Endothelial cell of umbilical vein (primary cell): ENCODE results near the gene KSR1. TPM values are rescaled to one million over a fixed set of nuclear protein-coding genes. Genes with fewer than 3 reads are reported as not detected.

Source experiments
- BruUV-seq: library from RNA; stranded (reverse); fragments of 400-500 nt; replicated peaks from 2 replicates; lab custom pipeline; 2021; lab: Mats Ljungman, UMichigan
- CTCF ChIA-PET: fragments of 300-600, 350-600 bp; sonication (Branson Sonifier 250); formaldehyde crosslinking; loops from one replicate; lab custom pipeline; 2021; ENCODE audit warnings: antibody characterized with exemption, inconsistent platforms; lab: Charles Lee
- POLR2A ChIA-PET: fragments of 300-600, 350-600 bp; sonication (Branson Sonifier 250); formaldehyde crosslinking; loops from one replicate; lab custom pipeline; 2021; ENCODE audit warnings: antibody characterized with exemption, inconsistent platforms; lab: Charles Lee
- DNase-seq: peaks from one replicate; pipeline ENCODE4 v3.0.0-alpha.2; 2011; ENCODE audit warnings: low read depth, low spot score
- FAIRE-seq: peaks from 2 replicates; lab custom pipeline; 2011; peaks lifted over from hg19 to GRCh38; lab: Jason Lieb, UNC
- H2AFZ ChIP-seq: 2 replicates; pipeline ENCODE4 v1.6.0; 2012; ENCODE audit warnings: low read depth, low read length, control low read depth, inconsistent platforms
- H3K27ac ChIP-seq: 2 replicates; pipeline ENCODE4 v1.5.1; 2011; ENCODE audit warnings: low read depth, mild to moderate bottlenecking, control low read depth, low read length, moderate library complexity; ENCODE audit not compliant: insufficient read depth
- H3K27me3 ChIP-seq, 2 experiments: 2 replicates each; pipeline versions ENCODE4 v1.6.0 to v1.6.1; 2011; ENCODE audit warnings: low read length in 2 of 2, mixed read lengths in 1 of 2; ENCODE audit not compliant: control insufficient read depth in 2 of 2, insufficient read depth in 2 of 2
- H3K36me3 ChIP-seq, 2 experiments: 2 replicates in 1 of 2; 3 replicates in 1 of 2; pipeline ENCODE4 v1.5.1; 2011; ENCODE audit warnings: low read length in 2 of 2, mild to moderate bottlenecking in 1 of 2, moderate library complexity in 1 of 2; ENCODE audit not compliant: control insufficient read depth in 2 of 2, insufficient read depth in 2 of 2; ENCODE audit errors: extremely low read depth in 1 of 2
- H3K4me1 ChIP-seq: 3 replicates; pipeline ENCODE4 v1.5.1; 2011; ENCODE audit warnings: mild to moderate bottlenecking, low read length; ENCODE audit not compliant: control insufficient read depth, insufficient read depth; ENCODE audit errors: extremely low read depth
- H3K4me2 ChIP-seq: 2 replicates; pipeline ENCODE4 v1.6.1; 2011; ENCODE audit warnings: low read length, control low read depth, mixed read lengths; ENCODE audit not compliant: insufficient read depth
- H3K4me3 ChIP-seq, 3 experiments: fragments of 200-600 bp in 1 of 3; sonication (generic), shearing (Covaris generic) in 1 of 3; replicated peaks in 1 of 3; 2 replicates each; pipeline ENCODE4 v1.5.1; 2011 to 2016; ENCODE audit warnings: control low read depth in 3 of 3, low read length in 3 of 3, mild to moderate bottlenecking in 2 of 3, inconsistent platforms in 1 of 3, low read depth in 1 of 3, moderate library complexity in 1 of 3; ENCODE audit not compliant: insufficient read depth in 1 of 3
- H3K79me2 ChIP-seq: 2 replicates; pipeline ENCODE4 v1.6.0; 2012; ENCODE audit warnings: low read length, inconsistent platforms; ENCODE audit not compliant: control insufficient read depth, insufficient read depth
- H3K9ac ChIP-seq: replicated peaks from 2 replicates; pipeline ENCODE3; 2011; ENCODE audit warnings: low read length, control low read depth; ENCODE audit not compliant: insufficient read depth; ENCODE audit errors: extremely low read depth
- H3K9me1 ChIP-seq: replicated peaks from 3 replicates; pipeline ENCODE4 v1.6.0; 2011; ENCODE audit warnings: mild to moderate bottlenecking, low read length; ENCODE audit not compliant: control insufficient read depth, insufficient read depth; ENCODE audit errors: extremely low read depth
- H3K9me3 ChIP-seq: replicated peaks from 2 replicates; pipeline ENCODE4 v1.5.1; 2012; ENCODE audit warnings: low read length, inconsistent platforms; ENCODE audit not compliant: control insufficient read depth, insufficient read depth
- H4K20me1 ChIP-seq: replicated peaks from 2 replicates; pipeline ENCODE3; 2011; ENCODE audit warnings: mild to moderate bottlenecking, low read length; ENCODE audit not compliant: control insufficient read depth, insufficient read depth; ENCODE audit errors: extremely low read depth
- CTCF ChIP-seq, 2 donors: IDR thresholded peaks; 1 replicate in 1 of 2; 2 replicates in 1 of 2; pipeline ENCODE4 v1.5.1; 2011; ENCODE audit warnings: low read length in 2 of 2, mild to moderate bottlenecking in 2 of 2, moderate library complexity in 2 of 2, control low read depth in 1 of 2, inconsistent platforms in 1 of 2, low read depth in 1 of 2; ENCODE audit not compliant: insufficient read depth in 1 of 2; ENCODE audit errors: extremely low read depth in 1 of 2
- EZH2 ChIP-seq: IDR thresholded peaks from 2 replicates; pipeline ENCODE4 v1.6.1; 2012; ENCODE audit warnings: borderline replicate concordance, low read depth, mild to moderate bottlenecking, moderate library complexity, low read length, inconsistent platforms; ENCODE audit not compliant: severe bottlenecking
- FOS ChIP-seq: IDR thresholded peaks from 2 replicates; pipeline ENCODE4 v1.6.1; 2011; ENCODE audit warnings: mild to moderate bottlenecking, low read length, moderate library complexity, borderline replicate concordance; ENCODE audit not compliant: insufficient read depth
- GATA2 ChIP-seq: IDR thresholded peaks from 2 replicates; pipeline ENCODE4 v1.7.0; 2011; ENCODE audit warnings: low read depth, mild to moderate bottlenecking, moderate library complexity, mixed read lengths, low read length; ENCODE audit not compliant: insufficient read length, insufficient read depth
- JUN ChIP-seq: IDR thresholded peaks from 2 replicates; pipeline ENCODE4 v1.6.1; 2011; ENCODE audit warnings: borderline replicate concordance, low read depth; ENCODE audit not compliant: insufficient read length, insufficient read depth
- MAX ChIP-seq: IDR thresholded peaks from 2 replicates; pipeline ENCODE4 v1.6.1; 2011; ENCODE audit not compliant: insufficient read depth, insufficient read length
- MYC ChIP-seq: IDR thresholded peaks from one replicate; pipeline ENCODE4 v1.6.1; 2011; ENCODE audit warnings: mild to moderate bottlenecking, low read depth, low read length
- POLR2A ChIP-seq: IDR thresholded peaks from 2 replicates; pipeline ENCODE4 v1.6.1; 2012; ENCODE audit warnings: low read depth, mild to moderate bottlenecking, control low read depth, low read length
- POLR2AphosphoS5 ChIP-seq: IDR thresholded peaks from 2 replicates; pipeline ENCODE4 v1.6.1; 2012; ENCODE audit warnings: low read depth, mild to moderate bottlenecking, control low read depth, low read length, moderate library complexity; ENCODE audit not compliant: insufficient read depth
- dilution Hi-C: fragments of 300-500 bp; cut with MboI; formaldehyde crosslinking; loops from one replicate; pipeline ENCODE4 v1.15.0; 2019; ENCODE audit warnings: low sequenced_read_pairs; ENCODE audit not compliant: extremely low pct_ligation_motif_present
- intact Hi-C: fragments of 100-400 bp; cut with micrococcal nuclease; formaldehyde crosslinking; loops from one replicate; pipeline ENCODE4 v1.10.0; 2022
- polyA plus RNA-seq, 4 experiments: library from polyadenylated mRNA; depleted of rRNA in 3 of 4; stranded (reverse) in 3 of 4; unstranded in 1 of 4; fragments of >200 nt; gene quantifications; 2 replicates each; pipeline versions ENCODE4 v1.2.1 to v1.2.3, GENCODE V29; 2011 to 2012; ENCODE audit warnings: missing spikeins in 1 of 4
- total RNA-seq: library from RNA; stranded (reverse); gene quantifications from 2 replicates; pipeline ENCODE4 v1.2.3, GENCODE V29; 2021

KSR1 gene
- total and polyA plus RNA-seq, 2 donors (not counting 3 experiments of a cell fraction or from before 2014, with no cell fraction given), result 35.4 to 80.2 TPM

GRCh38 chr17:27523712-27524111, 67.5 kb downstream of the KSR1 start:
- H3K27me3 ChIP-seq, result no peaks in the 10 kb centered on the region
- TF ChIP-seq EZH2, result no peak
- TF ChIP-seq GATA2, result no peak
- no peak for TF ChIP-seq FOS
- no peak for TF ChIP-seq JUN
- no peak for TF ChIP-seq POLR2AphosphoS5
- TF ChIP-seq MAX, result no peak
- TF ChIP-seq MYC, result no peak
- no peak for TF ChIP-seq POLR2A
- no peak for TF ChIP-seq CTCF (IDR thresholded peaks at IDR 0.05; ENCODE audit: extremely low read depth in 1 of 2, insufficient read depth in 1 of 2, low read depth in 1 of 2, low read length in 2 of 2)
- peaks cover 6% of the 10 kb centered on the region for H3K4me1 ChIP-seq
- dilution Hi-C loops (no loop called here), intact Hi-C loops (loop anchor here (5.0 kb wide), 1 partner anchor 41 kb away; no protein-coding TSS in a partner anchor)
- ChIA-PET CTCF (interaction anchor here (1.0 to 1.3 kb wide), 2 partner anchors 76 to 287 kb away, joined by 3 read pairs; no protein-coding TSS in a partner anchor), POLR2A (no interaction called here)
- no peak overlapping the region for H3K4me2 ChIP-seq
- no peak overlapping the region for H3K9ac ChIP-seq
- no peak overlapping the region for H2AFZ ChIP-seq
- no peak overlapping the region for H3K27ac ChIP-seq
- H3K9me1 ChIP-seq, result no peaks in the 10 kb centered on the region
- no peaks in the 10 kb centered on the region for H3K9me3 ChIP-seq
- BruUV-seq, result no TSS peak
- no peaks in the 10 kb centered on the region for H3K36me3 ChIP-seq
- no peak for FAIRE-seq
- no peak overlapping the region for H3K4me3 ChIP-seq
- H4K20me1 ChIP-seq, result no peaks in the 10 kb centered on the region
- peaks cover 11% of the 10 kb centered on the region for H3K79me2 ChIP-seq
- no peak for DNase-seq
